ENCODE results near the gene SRL.

SRL gene

DNA sequence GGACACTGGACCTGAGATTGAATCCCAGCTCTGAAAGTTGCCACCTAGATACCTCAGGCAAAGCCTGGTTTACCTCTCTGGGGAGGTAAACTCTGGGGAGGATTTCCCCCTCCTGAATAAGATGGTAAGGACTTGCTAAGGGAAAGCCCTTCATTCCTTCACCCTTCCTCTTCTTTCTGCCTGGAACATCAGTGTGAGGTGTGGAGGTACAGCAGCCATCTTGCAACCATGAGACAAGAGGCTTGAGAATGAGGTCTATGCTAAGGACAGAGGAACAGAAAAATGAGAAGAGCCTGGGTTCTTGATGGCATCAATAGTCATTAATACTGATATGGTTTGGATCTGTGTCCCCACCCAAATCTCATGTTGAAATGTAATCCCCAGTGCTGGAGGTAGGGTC is 101.9 kb downstream of the SRL start:
- Histone ChIP-seq H3K4me2 (ENCODE audit: low read length) (no peak overlapping the region), H3F3A (ENCODE audit: control insufficient read depth, insufficient read depth) (no peaks in the 10 kb centered on the region), H3K9me3 (ENCODE audit: control insufficient read depth, insufficient read depth, low read length) (no peaks in the 10 kb centered on the region), H4K20me1 (ENCODE audit: control insufficient read depth, insufficient read depth, low read depth, low read length) (no peaks in the 10 kb centered on the region), H3K4me1 (ENCODE audit: control insufficient read depth, low read length) (peaks cover 11% of the 10 kb centered on the region), H3K9me2 (replicated peaks; ENCODE audit: control insufficient read depth, low read length) (no peaks in the 10 kb centered on the region), H3K79me2 (ENCODE audit: control insufficient read depth, low read length) (no peaks in the 10 kb centered on the region), H3K27me3 (ENCODE audit: control insufficient read depth, low read length) (no peaks in the 10 kb centered on the region; the same call in 1 of the 2 replicates), H3K27ac (ENCODE audit: low read depth, low read length) (no peak overlapping the region), H3K36me3 (ENCODE audit: control insufficient read depth, low read length) (no peaks in the 10 kb centered on the region), H3K4me3 (ENCODE audit: low read length) (no peak overlapping the region)
- TF ChIP-seq EZH2phosphoT487 (IDR thresholded peaks at IDR 0.05; ENCODE audit: borderline replicate concordance, low read length): no peak
- TF ChIP-seq, protein P1, sequence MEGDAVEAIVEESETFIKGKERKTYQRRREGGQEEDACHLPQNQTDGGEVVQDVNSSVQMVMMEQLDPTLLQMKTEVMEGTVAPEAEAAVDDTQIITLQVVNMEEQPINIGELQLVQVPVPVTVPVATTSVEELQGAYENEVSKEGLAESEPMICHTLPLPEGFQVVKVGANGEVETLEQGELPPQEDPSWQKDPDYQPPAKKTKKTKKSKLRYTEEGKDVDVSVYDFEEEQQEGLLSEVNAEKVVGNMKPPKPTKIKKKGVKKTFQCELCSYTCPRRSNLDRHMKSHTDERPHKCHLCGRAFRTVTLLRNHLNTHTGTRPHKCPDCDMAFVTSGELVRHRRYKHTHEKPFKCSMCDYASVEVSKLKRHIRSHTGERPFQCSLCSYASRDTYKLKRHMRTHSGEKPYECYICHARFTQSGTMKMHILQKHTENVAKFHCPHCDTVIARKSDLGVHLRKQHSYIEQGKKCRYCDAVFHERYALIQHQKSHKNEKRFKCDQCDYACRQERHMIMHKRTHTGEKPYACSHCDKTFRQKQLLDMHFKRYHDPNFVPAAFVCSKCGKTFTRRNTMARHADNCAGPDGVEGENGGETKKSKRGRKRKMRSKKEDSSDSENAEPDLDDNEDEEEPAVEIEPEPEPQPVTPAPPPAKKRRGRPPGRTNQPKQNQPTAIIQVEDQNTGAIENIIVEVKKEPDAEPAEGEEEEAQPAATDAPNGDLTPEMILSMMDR (IDR thresholded peaks at IDR 0.05; ENCODE audit: low read depth, low read length, poor library complexity, severe bottlenecking): no peak

All from DOHH2 (cell line).